Right lobe of liver (tissue), 6 donors: ENCODE results near the gene SCN3B. TPM values are rescaled to one million over a fixed set of nuclear protein-coding genes. Genes with fewer than 3 reads are reported as not detected.

Experiments
- ATAC-seq, 4 donors: fragments of 200-7000 bp; cut with Tn5 transposase; one replicate each; pipeline ENCODE4 v1.9.1; 2020; ENCODE audit warnings: mild to moderate bottlenecking in 4 of 4, moderate library complexity in 4 of 4
- DNase-seq, 3 donors: peaks; one replicate each; pipeline ENCODE4 v3.0.0-alpha.2; 2020
- H3K27ac ChIP-seq, 3 donors: fragments of 200-600 bp; one replicate each; pipeline ENCODE4 v1.8.0; 2022
- H3K27me3 ChIP-seq, 2 donors: fragments of 200-600 bp; one replicate each; pipeline ENCODE4 v1.8.0; 2022
- H3K36me3 ChIP-seq, 4 donors: fragments of 200-600 bp; sonication (generic) in 1 of 4; one replicate each; pipeline versions ENCODE4 v1.5.1 to v1.8.0; 2017 to 2022; ENCODE audit warnings: control low read depth in 1 of 4
- H3K4me1 ChIP-seq, 4 donors: fragments of 200-600 bp; sonication (generic) in 1 of 4; one replicate each; pipeline versions ENCODE4 v1.5.1 to v1.8.0; 2017 to 2022; ENCODE audit warnings: control low read depth in 1 of 4
- H3K4me3 ChIP-seq, 3 donors: fragments of 200-600 bp; one replicate each; pipeline ENCODE4 v1.8.0; 2022
- H3K9me3 ChIP-seq, 4 donors: fragments of 200-600 bp; sonication (generic) in 1 of 4; one replicate each; pipeline versions ENCODE4 v1.5.1 to v1.8.0; 2017 to 2022; ENCODE audit warnings: control low read depth in 1 of 4
- POLR2A ChIP-seq: fragments of 450-650 bp; IDR thresholded peaks from one replicate; pipeline ENCODE4 v1.6.1; 2017; ENCODE audit warnings: antibody characterized with exemption, mild to moderate bottlenecking
- WGBS: methylation state at CpG from one replicate; pipeline ENCODE4 v1.1.6; 2018; ENCODE audit warnings: low coverage, low lambda C conversion rate; ENCODE audit not compliant: insufficient coverage; ENCODE audit errors: missing lambda C conversion rate; 5-methylcytosine and 5-hydroxymethylcytosine counted together
- intact Hi-C, 2 donors: fragments of 100-400 bp; cut with DNase I; formaldehyde crosslinking; loops; one replicate each; pipeline versions ENCODE4 v1.11.2 to v1.14.1; 2022
- total RNA-seq, 6 experiments: library from RNA; depleted of rRNA in 2 of 6; stranded (reverse); fragments of >200 nt in 2 of 6; fragmentation: NEBNext Ultra II Directional in 3 of 6; extraction: Animal tissue kit (Norgen Biotek cat#: 25700) in 3 of 6; gene quantifications; one replicate each; pipeline versions ENCODE4 v1.1.0 to v1.2.4, GENCODE V29; 2016 to 2023
- TF ChIP-seq, protein P1 (sequence below), 4 donors: fragments of 200-600 bp in 3 of 4; fragments of 450-650 bp in 1 of 4; IDR thresholded peaks; one replicate each; pipeline versions ENCODE4 v1.5.1 to v1.8.0; 2016 to 2022; ENCODE audit warnings: antibody characterized with exemption in 4 of 4, mild to moderate bottlenecking in 2 of 4
- donor health status: DM: no; HTN: yes; CAD: no.
- donor health status: DM: no; HTN: no; CAD: no.
- donor health status: DM: no; HTN: no; CAD: no.
- donor health status: DM: no; HTN: yes; CAD: no.
- donor health status: DM: no; HTN: yes; CAD: no.

SCN3B gene
- total RNA-seq, 6 experiments from 2014 or later = 0.04 to 0.20 (median 0.09) TPM; not detected in 1

DNA sequence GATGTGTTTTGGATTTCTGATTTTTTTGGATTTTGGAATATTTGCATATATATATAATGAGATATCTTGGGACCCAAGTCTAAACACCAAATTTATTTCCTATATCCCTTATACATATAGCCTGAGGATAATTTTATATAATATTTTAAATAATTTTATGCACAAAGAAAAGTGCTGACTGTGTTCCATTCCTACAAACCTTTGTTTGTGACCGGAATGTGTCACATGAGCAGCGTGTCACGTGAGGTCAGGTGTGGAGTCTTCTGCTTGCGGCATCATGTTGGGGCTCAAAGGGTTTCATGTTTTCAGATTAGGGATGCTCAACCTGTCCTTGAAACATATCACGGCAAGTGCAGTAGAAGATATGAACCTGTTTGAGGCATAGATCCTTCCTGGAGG lies 65.6 kb downstream of the SCN3B start:
- no peaks in the 10 kb centered on the region for H3K27me3 ChIP-seq
- no peak for TF ChIP-seq POLR2A
- TF ChIP-seq, protein P1, sequence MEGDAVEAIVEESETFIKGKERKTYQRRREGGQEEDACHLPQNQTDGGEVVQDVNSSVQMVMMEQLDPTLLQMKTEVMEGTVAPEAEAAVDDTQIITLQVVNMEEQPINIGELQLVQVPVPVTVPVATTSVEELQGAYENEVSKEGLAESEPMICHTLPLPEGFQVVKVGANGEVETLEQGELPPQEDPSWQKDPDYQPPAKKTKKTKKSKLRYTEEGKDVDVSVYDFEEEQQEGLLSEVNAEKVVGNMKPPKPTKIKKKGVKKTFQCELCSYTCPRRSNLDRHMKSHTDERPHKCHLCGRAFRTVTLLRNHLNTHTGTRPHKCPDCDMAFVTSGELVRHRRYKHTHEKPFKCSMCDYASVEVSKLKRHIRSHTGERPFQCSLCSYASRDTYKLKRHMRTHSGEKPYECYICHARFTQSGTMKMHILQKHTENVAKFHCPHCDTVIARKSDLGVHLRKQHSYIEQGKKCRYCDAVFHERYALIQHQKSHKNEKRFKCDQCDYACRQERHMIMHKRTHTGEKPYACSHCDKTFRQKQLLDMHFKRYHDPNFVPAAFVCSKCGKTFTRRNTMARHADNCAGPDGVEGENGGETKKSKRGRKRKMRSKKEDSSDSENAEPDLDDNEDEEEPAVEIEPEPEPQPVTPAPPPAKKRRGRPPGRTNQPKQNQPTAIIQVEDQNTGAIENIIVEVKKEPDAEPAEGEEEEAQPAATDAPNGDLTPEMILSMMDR (IDR thresholded peaks at IDR 0.05) = no peak
- no peaks in the 10 kb centered on the region for H3K4me1 ChIP-seq
- no peak overlapping the region for H3K4me3 ChIP-seq
- intact Hi-C loops = no loop called here
- no peak for DNase-seq
- WGBS = 74% methylated on average over 5 of the region's 5 CpGs
- H3K36me3 ChIP-seq = no peaks in the 10 kb centered on the region
- H3K27ac ChIP-seq = no peak overlapping the region
- no peak for ATAC-seq
- H3K9me3 ChIP-seq = no peaks in the 10 kb centered on the region

DNA sequence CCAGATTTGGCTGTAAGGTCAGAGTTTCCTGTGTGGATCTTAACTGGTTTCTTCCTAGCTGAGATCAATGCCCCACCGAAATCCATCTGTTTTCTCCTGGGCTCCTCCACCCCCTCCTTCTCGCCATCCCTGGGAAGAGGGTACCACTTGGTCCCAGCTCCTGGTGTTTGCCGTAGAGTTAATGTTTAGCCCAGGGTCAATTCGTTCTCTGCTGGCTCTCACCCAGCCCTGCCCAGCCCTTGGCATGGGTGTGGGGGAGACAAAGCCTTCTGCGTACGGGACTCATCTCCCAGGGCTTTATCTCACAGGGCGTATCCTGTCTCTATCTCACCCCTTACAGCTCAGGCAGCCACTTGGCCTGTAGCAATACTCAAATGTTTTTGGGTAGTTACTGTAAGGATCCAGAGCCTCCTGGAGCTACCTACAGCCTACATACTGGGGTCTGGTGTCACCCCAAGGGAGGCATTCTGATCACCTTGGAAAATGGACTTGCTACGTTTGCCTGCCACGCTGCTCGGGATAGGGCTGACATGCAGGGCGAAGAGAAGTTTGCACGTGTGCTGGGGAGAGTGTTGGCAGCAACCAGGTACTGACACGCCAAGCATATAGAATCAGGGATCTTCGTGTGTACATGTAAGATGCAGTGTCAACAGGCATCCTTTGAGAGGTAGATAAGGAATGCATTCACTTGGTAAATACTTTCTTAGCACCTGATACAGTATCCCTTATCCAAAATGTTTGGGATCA lies 66.1 kb downstream of the SCN3B start:
- H3K9me3 ChIP-seq = no peaks in the 10 kb centered on the region
- H3K4me1 ChIP-seq = no peaks in the 10 kb centered on the region
- intact Hi-C loops = no loop called here
- no peaks in the 10 kb centered on the region for H3K36me3 ChIP-seq
- no peaks in the 10 kb centered on the region for H3K27me3 ChIP-seq
- no peak overlapping the region for H3K4me3 ChIP-seq
- ATAC-seq (peak; percentile 58 to 78 (median 73)), DNase-seq (peak in 2 of 3 donors; percentile 37 to 58)
- 43% methylated on average over 14 of the region's 14 CpGs for WGBS
- no peak overlapping the region for H3K27ac ChIP-seq
- no peak for TF ChIP-seq POLR2A
- TF ChIP-seq, protein P1 (IDR thresholded peaks at IDR 0.05) = no peak

DNA sequence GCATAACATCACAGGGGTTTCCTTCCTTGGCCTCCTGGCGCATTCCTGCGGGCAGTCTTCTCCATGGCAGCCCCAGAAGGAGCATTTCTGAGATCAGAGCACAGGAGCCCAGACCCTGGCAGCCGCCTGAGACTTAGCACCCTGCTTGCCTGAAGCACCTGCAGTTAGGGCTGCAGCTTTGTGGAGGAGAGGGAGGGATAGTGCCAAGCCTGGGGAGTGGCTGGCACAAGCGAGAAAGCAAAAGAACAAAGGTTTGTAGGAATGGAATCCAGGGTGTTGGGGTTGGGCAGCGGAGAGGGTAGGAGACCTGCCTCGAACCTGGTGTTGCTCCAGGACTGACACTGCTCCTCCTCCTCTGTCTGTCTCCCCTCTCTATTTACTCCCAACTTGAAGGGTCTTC lies 66.9 kb downstream of the SCN3B start:
- Histone ChIP-seq H3K4me1 (no peaks in the 10 kb centered on the region), H3K27ac (no peak overlapping the region), H3K36me3 (no peaks in the 10 kb centered on the region), H3K27me3 (no peaks in the 10 kb centered on the region), H3K9me3 (no peaks in the 10 kb centered on the region), H3K4me3 (no peak overlapping the region)
- intact Hi-C loops = no loop called here
- no peak for DNase-seq
- WGBS = 20% methylated on average over 1 of the region's 6 CpGs
- TF ChIP-seq, protein P1 (IDR thresholded peaks at IDR 0.05) = no peak
- no peak for TF ChIP-seq POLR2A
- no peak for ATAC-seq

DNA sequence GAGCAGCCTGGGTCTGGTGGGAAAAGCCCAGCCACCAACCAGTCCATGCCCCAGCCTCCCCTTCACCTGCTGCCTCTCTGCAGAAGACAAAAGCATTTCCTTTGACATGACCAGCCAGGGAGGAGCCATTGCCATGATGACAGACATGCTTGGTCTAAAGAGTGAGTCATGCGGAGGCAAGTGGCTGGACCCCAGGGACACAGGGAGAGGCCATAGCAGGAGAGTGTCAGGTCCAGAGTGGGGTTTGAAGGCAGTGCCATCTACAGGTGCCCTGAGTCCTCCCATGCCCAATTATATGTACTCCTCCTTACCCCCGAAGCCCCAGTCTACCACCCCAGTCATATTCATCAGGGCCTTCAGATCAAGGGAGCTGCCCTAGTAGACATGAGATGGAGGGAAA lies 67.4 kb downstream of the SCN3B start:
- no peaks in the 10 kb centered on the region for H3K9me3 ChIP-seq
- TF ChIP-seq, protein P1 (IDR thresholded peaks at IDR 0.05) = no peak
- TF ChIP-seq POLR2A = no peak
- intact Hi-C loops = no loop called here
- WGBS = no CpG with 5 or more reads among the region's 2 CpGs
- DNase-seq = no peak
- ATAC-seq = no peak
- H3K4me3 ChIP-seq = no peak overlapping the region
- H3K36me3 ChIP-seq = no peaks in the 10 kb centered on the region
- H3K27ac ChIP-seq = no peak overlapping the region
- no peaks in the 10 kb centered on the region for H3K27me3 ChIP-seq
- no peaks in the 10 kb centered on the region for H3K4me1 ChIP-seq
